GM19324 (cell line): ENCODE results near the gene CAPN11.

Experiments
- ATAC-seq: cut with Tn5 transposase; IDR thresholded peaks from one replicate; pipeline ENCODE4 v1.9.1; 2021; ENCODE audit warnings: mild to moderate bottlenecking, moderate library complexity; ENCODE audit not compliant: unreplicated experiment, low FRiP score

CAPN11 gene

GRCh38 chr6:44152109-44152461 lies 6.5 kb upstream of the CAPN11 start:
- ATAC-seq: no peak

GRCh38 chr6:44152533-44152932 lies 6.1 kb upstream of the CAPN11 start:
- ATAC-seq: no peak

GRCh38 chr6:44154067-44154466 lies 4.6 kb upstream of the CAPN11 start:
- ATAC-seq: no peak

- ATAC-seq: no peak
Measured at GRCh38 chr6:44156494-44157151, 2.0 kb upstream of the CAPN11 start.

- no peak for ATAC-seq
Measured at GRCh38 chr6:44157152-44157521, 1.5 kb upstream of the CAPN11 start.

GRCh38 chr6:44161997-44162338 lies 3.3 kb downstream of the CAPN11 start:
- no peak for ATAC-seq

- ATAC-seq: no peak
Measured at GRCh38 chr6:44162876-44163625, 4.4 kb downstream of the CAPN11 start.

GRCh38 chr6:44166116-44166515 lies 7.5 kb downstream of the CAPN11 start:
- ATAC-seq: no peak

GRCh38 chr6:44166591-44167184 lies 8.1 kb downstream of the CAPN11 start:
- ATAC-seq: no peak

- ATAC-seq: no peak
Measured at GRCh38 chr6:44167567-44167966, 8.9 kb downstream of the CAPN11 start.

- ATAC-seq: no peak
Measured at GRCh38 chr6:44169154-44169553, 10.5 kb downstream of the CAPN11 start.

GRCh38 chr6:44169886-44170570 lies 11.4 kb downstream of the CAPN11 start:
- no peak for ATAC-seq

GRCh38 chr6:44171899-44172546 lies 13.4 kb downstream of the CAPN11 start:
- ATAC-seq: no peak

- no peak for ATAC-seq
Measured at GRCh38 chr6:44172731-44173500, 14.3 kb downstream of the CAPN11 start.

GRCh38 chr6:44176130-44176761 lies 17.6 kb downstream of the CAPN11 start:
- ATAC-seq: no peak

GRCh38 chr6:44176762-44177509 lies 18.3 kb downstream of the CAPN11 start:
- no peak for ATAC-seq

- ATAC-seq: no peak
Measured at GRCh38 chr6:44177691-44178423, 19.2 kb downstream of the CAPN11 start.

GRCh38 chr6:44178424-44179071 lies 19.9 kb downstream of the CAPN11 start:
- ATAC-seq: no peak
